Esophagus squamous epithelium (tissue), 5 donors: ENCODE data around the gene SIGLECL1. TPM values are rescaled to one million over a fixed set of nuclear protein-coding genes. Genes with fewer than 3 reads are reported as not detected.
A peak's percentile ranks its signal among the peaks of the same experiment; 100 is the strongest.

Experiments
- DNase-seq: peaks from one replicate; lab custom pipeline; 2025; lab: John Stamatoyannopoulos, UW
- H3K27ac ChIP-seq, 4 donors: fragments of 200-600 bp; sonication (generic); one replicate each; pipeline ENCODE4 v1.5.1; 2016 to 2019; ENCODE audit warnings: mild to moderate bottlenecking in 1 of 4
- H3K27me3 ChIP-seq, 4 donors: fragments of 200-600 bp; sonication (generic); 1 replicate in 3 of 4; 2 replicates in 1 of 4; pipeline versions ENCODE4 v1.5.1 to v1.6.0; 2017 to 2021; ENCODE audit warnings: antibody characterized with exemption in 1 of 4
- H3K36me3 ChIP-seq, 3 donors: fragments of 200-600 bp; sonication (generic); one replicate each; pipeline ENCODE4 v1.5.1; 2016 to 2019
- H3K4me1 ChIP-seq, 3 donors: fragments of 200-600 bp; sonication (generic); one replicate each; pipeline ENCODE4 v1.5.1; 2017 to 2019
- H3K4me3 ChIP-seq, 4 donors: fragments of 200-600 bp; sonication (generic); 1 replicate in 3 of 4; 2 replicates in 1 of 4; pipeline ENCODE4 v1.5.1; 2016 to 2019; ENCODE audit warnings: mild to moderate bottlenecking in 2 of 4, moderate library complexity in 1 of 4
- H3K9me3 ChIP-seq, 3 donors: fragments of 200-600 bp; sonication (generic); one replicate each; pipeline ENCODE4 v1.5.1; 2016 to 2019
- CTCF ChIP-seq, 6 experiments: fragments of 450-650 bp in 4 of 6; fragments of 200-600 bp in 2 of 6; sonication (generic) in 2 of 6; IDR thresholded peaks; one replicate each; pipeline ENCODE4 v1.5.1; 2016 to 2019; ENCODE audit warnings: antibody characterized with exemption in 6 of 6, mild to moderate bottlenecking in 4 of 6, moderate library complexity in 4 of 6
- POLR2A ChIP-seq, 4 donors: fragments of 450-650 bp; IDR thresholded peaks; one replicate each; pipeline ENCODE4 v1.6.1; 2017; ENCODE audit warnings: antibody characterized with exemption in 4 of 4, mild to moderate bottlenecking in 4 of 4, moderate library complexity in 3 of 4
- WGBS, 2 donors: methylation state at CpG; one replicate each; pipeline ENCODE4 v1.1.5; 2018; 5-methylcytosine and 5-hydroxymethylcytosine counted together
- intact Hi-C: fragments of 100-400 bp; cut with DNase I; formaldehyde crosslinking; loops from one replicate; pipeline ENCODE4 v1.15.0; 2022
- total RNA-seq, 4 donors: library from RNA; depleted of rRNA; stranded (reverse); fragments of >200 nt; gene quantifications; one replicate each; pipeline ENCODE4 v1.1.0, GENCODE V29; 2016
- donor health status: DM: yes; HTN: yes; CAD: no.

Gene SIGLECL1
- total RNA-seq, 4 donors from 2014 or later, result not detected

GRCh38 chr19:51258165-51259160, 7.6 kb downstream of the SIGLECL1 start:
- intact Hi-C loops, result no loop called here
- H3K4me3 ChIP-seq, result no peak overlapping the region
- 45 to 57% methylated on average over 6 of the region's 6 CpGs for WGBS, 2 donors
- no peak for DNase-seq
- no peaks in the 10 kb centered on the region for H3K9me3 ChIP-seq
- no peak for TF ChIP-seq CTCF (IDR thresholded peaks at IDR 0.05)
- TF ChIP-seq POLR2A (IDR thresholded peaks at IDR 0.05), result no peak
- H3K27ac ChIP-seq, result no peak overlapping the region
- no peaks in the 10 kb centered on the region for H3K4me1 ChIP-seq
- H3K27me3 ChIP-seq, result peaks cover 0 to 37% (median 0%) of the 10 kb centered on the region in 4 donors
- H3K36me3 ChIP-seq, result no peaks in the 10 kb centered on the region

- WGBS, 2 donors, result 21 to 28% methylated on average over 5 of the region's 5 CpGs
- Histone ChIP-seq H3K4me1 (no peaks in the 10 kb centered on the region), H3K36me3 (no peaks in the 10 kb centered on the region), H3K4me3 (no peak overlapping the region), H3K27ac (no peak overlapping the region), H3K9me3 (no peaks in the 10 kb centered on the region), H3K27me3 (peaks cover 0 to 48% (median 0%) of the 10 kb centered on the region in 4 donors)
- TF ChIP-seq POLR2A (IDR thresholded peaks at IDR 0.05) (no peak), CTCF (IDR thresholded peaks at IDR 0.05) (peak in 4 of 6 experiments; percentile 45 to 68 (median 54))
- DNase-seq, result no peak
- intact Hi-C loops, result no loop called here
Observed at GRCh38 chr19:51259348-51260245, 8.7 kb downstream of the SIGLECL1 start.

GRCh38 chr19:51263808-51264207, 12.9 kb downstream of the SIGLECL1 start:
- 53 to 79% methylated on average over 4 of the region's 4 CpGs for WGBS, 2 donors
- intact Hi-C loops, result no loop called here
- TF ChIP-seq POLR2A (IDR thresholded peaks at IDR 0.05), result no peak
- no peak for TF ChIP-seq CTCF (IDR thresholded peaks at IDR 0.05)

GRCh38 chr19:51271067-51271466, 20.2 kb downstream of the SIGLECL1 start:
- TF ChIP-seq CTCF (IDR thresholded peaks at IDR 0.05) (no peak), POLR2A (IDR thresholded peaks at IDR 0.05) (no peak)
- Histone ChIP-seq H3K27ac (no peak overlapping the region), H3K9me3 (no peaks in the 10 kb centered on the region), H3K36me3 (no peaks in the 10 kb centered on the region), H3K4me3 (no peak overlapping the region), H3K27me3 (peaks cover 0 to 19% (median 0%) of the 10 kb centered on the region in 4 donors), H3K4me1 (no peaks in the 10 kb centered on the region)
- 51 to 62% methylated on average over 16 to 18 of the region's 26 CpGs for WGBS, 2 donors
- intact Hi-C loops, result no loop called here
- no peak for DNase-seq

More at GRCh38 chr19:51263808-51264207, 12.9 kb downstream of the SIGLECL1 start:
- Histone ChIP-seq H3K4me1 (no peaks in the 10 kb centered on the region), H3K9me3 (no peaks in the 10 kb centered on the region), H3K36me3 (no peaks in the 10 kb centered on the region), H3K27ac (no peak overlapping the region), H3K27me3 (peaks cover 0 to 54% (median 0%) of the 10 kb centered on the region in 4 donors), H3K4me3 (no peak overlapping the region)
- DNase-seq, result no peak
